GM06990 (cell line): Measurements from ENCODE around the gene UCN2.

ENCODE experiments used
- DNase-seq: peaks from one replicate; pipeline ENCODE4 v3.0.0-alpha.2; 2011; ENCODE audit not compliant: insufficient read length; ENCODE audit errors: extremely low read depth
- H3K27me3 ChIP-seq: replicated peaks from 2 replicates; pipeline ENCODE4 v1.6.0; 2011; ENCODE audit warnings: low read length; ENCODE audit not compliant: control insufficient read depth, insufficient read depth
- H3K36me3 ChIP-seq: 2 replicates; pipeline ENCODE4 v1.5.1; 2011; ENCODE audit warnings: low read length; ENCODE audit not compliant: control insufficient read depth, insufficient read depth
- H3K4me3 ChIP-seq: replicated peaks from 2 replicates; pipeline ENCODE4 v1.5.1; 2011; ENCODE audit warnings: low read depth, mild to moderate bottlenecking, control low read depth, low read length
- CTCF ChIP-seq: IDR thresholded peaks from 2 replicates; pipeline ENCODE4 v1.5.1; 2011; ENCODE audit warnings: low read length, control low read depth, mild to moderate bottlenecking, inconsistent platforms; ENCODE audit not compliant: insufficient read depth, poor library complexity, severe bottlenecking

UCN2 gene

DNA sequence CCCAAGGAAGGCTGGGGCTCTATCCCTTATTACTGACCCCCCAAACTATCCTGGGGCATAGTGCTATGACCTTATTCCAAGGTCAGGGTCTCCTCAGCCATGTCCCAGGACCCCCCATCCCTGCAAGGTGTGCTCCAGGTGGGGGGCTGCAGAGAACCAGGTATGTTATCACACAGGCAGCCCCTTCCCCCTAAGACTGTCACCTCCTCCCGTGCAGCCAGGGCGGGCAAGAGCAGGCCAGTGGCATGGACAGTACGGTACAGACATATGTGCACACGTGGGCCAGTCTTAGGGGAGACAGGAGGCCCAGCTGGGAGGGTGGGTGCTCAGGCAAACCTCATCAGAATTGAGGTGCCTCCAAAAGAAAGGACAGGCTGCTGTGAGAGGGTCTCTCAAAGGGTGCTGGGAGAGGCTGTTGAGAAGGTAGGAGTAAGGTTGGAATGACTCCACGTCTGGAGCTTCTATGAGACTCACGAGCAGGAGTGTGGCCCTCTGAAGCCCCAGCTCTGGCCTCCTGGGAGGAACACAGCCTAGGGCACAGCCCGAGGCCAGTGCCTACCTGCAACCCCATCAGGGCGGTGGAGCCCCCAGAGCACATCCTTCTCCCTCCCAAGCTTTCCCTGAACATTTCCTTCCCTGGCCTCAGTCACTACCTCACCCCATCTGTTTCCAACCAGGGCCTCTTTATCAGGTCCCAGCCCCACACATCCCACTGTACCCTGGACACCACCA lies 33.3 kb upstream of the UCN2 start:
- H3K4me3 ChIP-seq = no peak overlapping the region
- DNase-seq = no peak
- no peaks in the 10 kb centered on the region; the same call in 1 of the 2 replicates for H3K27me3 ChIP-seq
- H3K36me3 ChIP-seq = peaks cover 30% of the 10 kb centered on the region
- TF ChIP-seq CTCF = no peak

DNA sequence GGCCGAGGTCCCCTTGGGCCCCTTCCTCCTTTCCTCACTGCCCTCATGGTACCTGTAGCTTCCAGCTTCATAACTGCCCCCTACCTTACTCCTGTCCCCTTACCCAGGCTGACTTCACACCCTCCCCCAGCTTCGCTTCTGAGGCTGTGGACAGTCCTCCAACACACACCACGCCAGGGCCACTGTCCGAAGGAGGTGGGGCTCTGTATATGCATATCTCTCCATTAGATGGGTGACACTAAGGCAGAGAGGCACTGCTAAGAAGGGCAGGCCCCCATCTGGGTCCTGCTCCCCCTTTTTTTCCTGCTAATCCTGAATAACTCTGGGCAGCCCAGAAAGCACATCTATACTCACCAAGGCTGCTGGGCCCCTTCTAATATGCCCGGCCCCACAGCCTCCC lies 32.6 kb upstream of the UCN2 start:
- Histone ChIP-seq H3K36me3 (peaks cover 24% of the 10 kb centered on the region), H3K4me3 (no peak overlapping the region), H3K27me3 (no peaks in the 10 kb centered on the region; the same call in 1 of the 2 replicates)
- no peak for DNase-seq
- TF ChIP-seq CTCF = no peak

- Histone ChIP-seq H3K36me3 (peaks cover 18% of the 10 kb centered on the region), H3K4me3 (no peak overlapping the region), H3K27me3 (no peaks in the 10 kb centered on the region; the same call in 1 of the 2 replicates)
- TF ChIP-seq CTCF = no peak
- DNase-seq = no peak
These were observed 32.0 kb upstream of the UCN2 start for GRCh38 chr3:48595526-48596121.

- TF ChIP-seq CTCF = no peak
- H3K4me3 ChIP-seq = no peak within 1 kb of the TSS; the same call in 1 of the 2 replicates
- peaks cover 13% of the 10 kb centered on the region for H3K36me3 ChIP-seq
- DNase-seq = no peak
- H3K27me3 ChIP-seq = no peaks in the 10 kb centered on the region; the same call in 1 of the 2 replicates
These were observed 31.5 kb upstream of the UCN2 start, which contains the start of gene COL7A1 for GRCh38 chr3:48595075-48595525. Gene COL7A1, minus strand, starts transcription at chr3:48595329. Its CDS starts 170 bp downstream, at chr3:48595159.

GRCh38 chr3:48594417-48595049 lies 31.0 kb upstream of the UCN2 start:
- Histone ChIP-seq H3K4me3 (no peak overlapping the region; the same call in 1 of the 2 replicates), H3K36me3 (peaks cover 9% of the 10 kb centered on the region), H3K27me3 (no peaks in the 10 kb centered on the region; the same call in 1 of the 2 replicates)
- no peak for DNase-seq
- TF ChIP-seq CTCF = no peak
